HepG2 (cell line): ENCODE results near the gene GNB1. TPM values are rescaled to one million over a fixed set of nuclear protein-coding genes. Genes with fewer than 3 reads are reported as not detected.

Experiments used
- CREB3 ChIP-seq: sonication (generic); formaldehyde crosslinking; IDR thresholded peaks from 2 replicates; pipeline ENCODE4 v1.5.0; 2020; ENCODE audit warnings: missing genetic modification reagents
- ETS1 ChIP-seq: sonication (generic); formaldehyde crosslinking; IDR thresholded peaks from 2 replicates; pipeline ENCODE4 v1.4.0; 2020; ENCODE audit warnings: missing genetic modification reagents
- GRHL1 ChIP-seq: sonication (generic); formaldehyde crosslinking; conservative IDR thresholded peaks from 2 replicates; pipeline ENCODE4 v1.8.0; 2022; ENCODE audit warnings: missing genetic modification reagents
- KAT8 ChIP-seq: IDR thresholded peaks from 2 replicates; pipeline ENCODE4 v1.6.1; 2016; ENCODE audit warnings: missing genetic modification reagents, missing compliant biosample characterization
- MAF1 ChIP-seq: sonication (generic); formaldehyde crosslinking; IDR thresholded peaks from 2 replicates; pipeline ENCODE4 v1.5.0; 2020; ENCODE audit warnings: missing genetic modification reagents, borderline replicate concordance
- MTF1 ChIP-seq: sonication (generic); formaldehyde crosslinking; IDR thresholded peaks from 2 replicates; pipeline ENCODE4 v1.5.0; 2020; ENCODE audit warnings: missing genetic modification reagents
- PLRG1 ChIP-seq: fragments of 450-650 bp; conservative IDR thresholded peaks from 2 replicates; pipeline ENCODE4 v1.6.1; 2016
- RFX5 ChIP-seq: IDR thresholded peaks from 2 replicates; pipeline ENCODE4 v1.6.1; 2011; ENCODE audit warnings: low read depth, low read length, improper control_type of control experiment
- SKIL ChIP-seq: sonication (generic); formaldehyde crosslinking; IDR thresholded peaks from 2 replicates; pipeline ENCODE4 v1.8.0; 2022; ENCODE audit warnings: missing genetic modification reagents, mild to moderate bottlenecking, moderate library complexity, borderline replicate concordance
- STAG1 ChIP-seq: sonication (generic); formaldehyde crosslinking; IDR thresholded peaks from 2 replicates; pipeline ENCODE4 v1.4.0; 2020; ENCODE audit warnings: missing genetic modification reagents
- TP53 ChIP-seq: sonication (generic); formaldehyde crosslinking; conservative IDR thresholded peaks from 2 replicates; pipeline ENCODE4 v1.4.0; 2020; ENCODE audit warnings: missing genetic modification reagents
- ZFP36L2 ChIP-seq: sonication (generic); formaldehyde crosslinking; IDR thresholded peaks from 2 replicates; pipeline ENCODE4 v1.4.0; 2020; ENCODE audit warnings: missing genetic modification reagents
- ZNF281 ChIP-seq: sonication (generic); formaldehyde crosslinking; IDR thresholded peaks from 2 replicates; pipeline ENCODE4 v1.4.0; 2020; ENCODE audit warnings: missing genetic modification reagents, borderline replicate concordance
- ZNF292 ChIP-seq: sonication (generic); formaldehyde crosslinking; IDR thresholded peaks from 2 replicates; pipeline ENCODE4 v1.8.1; 2022; ENCODE audit warnings: mild to moderate bottlenecking, low read depth, missing genetic modification reagents, borderline replicate concordance
- ZNF549 ChIP-seq: sonication (generic); formaldehyde crosslinking; IDR thresholded peaks from 2 replicates; pipeline ENCODE4 v1.5.0; 2020; ENCODE audit warnings: missing genetic modification reagents
- ZNF687 ChIP-seq: sonication (generic); formaldehyde crosslinking; IDR thresholded peaks from 2 replicates; pipeline ENCODE4 v1.5.1; 2020; ENCODE audit warnings: mild to moderate bottlenecking, missing genetic modification reagents, moderate library complexity
- ZNF7 ChIP-seq: IDR thresholded peaks from 2 replicates; pipeline ENCODE4 v1.6.1; 2016; ENCODE audit warnings: missing biosample characterization, missing genetic modification reagents
- ZNF781 ChIP-seq: sonication (generic); formaldehyde crosslinking; IDR thresholded peaks from 2 replicates; pipeline ENCODE4 v1.5.1; 2020; ENCODE audit warnings: borderline replicate concordance, mild to moderate bottlenecking, missing genetic modification reagents; ENCODE audit errors: not compliant biosample characterization
- polyA plus RNA-seq, 8 experiments: library from polyadenylated mRNA; depleted of rRNA in 3 of 8; stranded (reverse) in 7 of 8; unstranded in 1 of 8; fragments of >200 nt; fragmentation: Illumina TruSeq in 4 of 8; extraction: Trizol in 4 of 8; gene quantifications; 2 replicates each; pipeline versions ENCODE4 v1.2.1 to v1.2.3, GENCODE V29; 2011 to 2016; ENCODE audit warnings: low read depth in 4 of 8, missing spikeins in 1 of 8, mixed read lengths in 1 of 8; ENCODE audit not compliant: insufficient read depth in 1 of 8
- total RNA-seq, 5 experiments: library from RNA; depleted of rRNA; stranded (reverse); fragments of >200 nt; fragmentation: Illumina TruSeq; extraction: Trizol; gene quantifications; 2 replicates each; pipeline ENCODE4 v1.2.3, GENCODE V29; 2016; ENCODE audit warnings: low read depth in 1 of 5

The GNB1 gene
- total and polyA plus RNA-seq, 2 of the 13 experiments (the other 11 are each of a cell fraction or from before 2014, with no cell fraction given), result 66.2 to 327 TPM

GRCh38 chr1:1832820-1833219, 58.1 kb downstream of the GNB1 start (continued):
- peak; percentile 69 for TF ChIP-seq ZNF687 (CRISPR knock-in tag)
- no peak for TF ChIP-seq KAT8 (CRISPR knock-in tag)
- no peak for TF ChIP-seq ZNF7 (CRISPR knock-in tag)
- TF ChIP-seq TP53 (CRISPR knock-in tag), result no peak
- TF ChIP-seq GRHL1, result no peak
- TF ChIP-seq ZNF292, result no peak
- TF ChIP-seq ZNF281, result no peak
- no peak for TF ChIP-seq ETS1 (CRISPR knock-in tag)
- no peak for TF ChIP-seq ZFP36L2
- TF ChIP-seq CREB3 (CRISPR knock-in tag), result no peak
- TF ChIP-seq PLRG1, result no peak
- no peak for TF ChIP-seq RFX5
- TF ChIP-seq MAF1 (CRISPR knock-in tag), result no peak
- TF ChIP-seq STAG1 (CRISPR knock-in tag), result no peak
- no peak for TF ChIP-seq MTF1 (CRISPR knock-in tag)
- TF ChIP-seq ZNF549, result no peak
- TF ChIP-seq ZNF781 (CRISPR knock-in tag), result no peak
- no peak for TF ChIP-seq SKIL (CRISPR knock-in tag)
